DMS114 treated with DMSO at 0.1 percent for 48 hours (cell line): ENCODE data around the gene CENPA.
"Not testable (repeated sequence)": the region's sequence is repeated elsewhere in the genome, so short reads cannot be mapped to it uniquely, and the experiment has no call there.

Source experiments
- DNase-seq: peaks from one replicate; lab custom pipeline; 2025; ENCODE audit not compliant: unreplicated experiment; lab: John Stamatoyannopoulos, UW

CENPA gene

GRCh38 chr2:26786207-26787028 is 562 bp downstream of the CENPA start:
- DNase-seq, result no peak

- no peak for DNase-seq
Observed at GRCh38 chr2:26792720-26793119, 6.9 kb downstream of the CENPA start.

- no peak for DNase-seq
Observed at GRCh38 chr2:26793518-26793917, 7.7 kb downstream of the CENPA start.

GRCh38 chr2:26795135-26795534 is 9.3 kb downstream of the CENPA start:
- DNase-seq, result not testable (repeated sequence)

- DNase-seq, result no peak
Observed at GRCh38 chr2:26801328-26801727, 15.5 kb downstream of the CENPA start.

GRCh38 chr2:26801796-26802195 is 15.9 kb downstream of the CENPA start:
- no peak for DNase-seq

- no peak for DNase-seq
Observed at GRCh38 chr2:26805241-26805676, 19.4 kb downstream of the CENPA start.

- DNase-seq, result no peak
Observed at GRCh38 chr2:26807788-26808460, 22.1 kb downstream of the CENPA start.

- no peak for DNase-seq
Observed at GRCh38 chr2:26809211-26809610, 23.4 kb downstream of the CENPA start.

GRCh38 chr2:26809876-26810577 is 24.2 kb downstream of the CENPA start:
- no peak for DNase-seq

GRCh38 chr2:26811261-26811660 is 25.4 kb downstream of the CENPA start:
- no peak for DNase-seq

- DNase-seq, result no peak
Observed at GRCh38 chr2:26811791-26812694, 26.2 kb downstream of the CENPA start.

- no peak for DNase-seq
Observed at GRCh38 chr2:26812731-26813130, 26.9 kb downstream of the CENPA start.

- DNase-seq, result not testable (repeated sequence)
Observed at GRCh38 chr2:26814072-26814765, 28.4 kb downstream of the CENPA start.

- DNase-seq, result no peak
Observed at GRCh38 chr2:26816893-26817292, 31.0 kb downstream of the CENPA start.

- DNase-seq, result no peak
Observed at GRCh38 chr2:26818255-26818654, 32.4 kb downstream of the CENPA start.

- no peak for DNase-seq
Observed at GRCh38 chr2:26818972-26819371, 33.1 kb downstream of the CENPA start.

GRCh38 chr2:26820932-26821331 is 35.1 kb downstream of the CENPA start:
- DNase-seq, result no peak

- DNase-seq, result no peak
Observed at GRCh38 chr2:26822877-26823276, 37.0 kb downstream of the CENPA start.
